ENCODE data around the gene AGBL4. TPM values are rescaled to one million over a fixed set of nuclear protein-coding genes. Genes with fewer than 3 reads are reported as not detected.

The AGBL4 gene
- total and polyA plus RNA-seq, 7 donors, result 0.01 to 0.05 TPM; not detected in 5

- Histone ChIP-seq H3K27me3 (ENCODE audit: insufficient read depth in 3 of 3, low read length in 2 of 3) (no peaks in the 10 kb centered on the region), H3K36me3 (ENCODE audit: insufficient read depth in 1 of 2, low read depth in 1 of 2) (no peaks in the 10 kb centered on the region), H3K4me3 (no peak overlapping the region), H3K27ac (no peak overlapping the region), H3K4me1 (no peaks in the 10 kb centered on the region), H3K9me3 (no peaks in the 10 kb centered on the region)
- 71 to 83% (median 77%) methylated on average over 1 of the region's 1 CpG for WGBS, 3 donors
- intact Hi-C loops (cut with DNase I), result no loop called here
- peak in 3 of 4 donors; percentile 30 to 95 (median 80) for ATAC-seq
- no peak for TF ChIP-seq CTCF (IDR thresholded peaks at IDR 0.05)
- DNase-seq, result no peak
Observed at GRCh38 chr1:48943393-48943792, 1080.4 kb downstream of the AGBL4 start.

- H3K27me3 ChIP-seq (ENCODE audit: insufficient read depth in 3 of 3, low read length in 2 of 3), result no peaks in the 10 kb centered on the region
- DNase-seq (no peak), ATAC-seq (no peak)
- TF ChIP-seq CTCF (IDR thresholded peaks at IDR 0.05), result no peak
- H3K27ac ChIP-seq, result no peak overlapping the region
- H3K4me3 ChIP-seq, result no peak overlapping the region
- no peaks in the 10 kb centered on the region for H3K9me3 ChIP-seq
- intact Hi-C loops (cut with DNase I), result no loop called here
- no peaks in the 10 kb centered on the region for H3K36me3 ChIP-seq (ENCODE audit: insufficient read depth in 1 of 2, low read depth in 1 of 2)
- H3K4me1 ChIP-seq, result no peaks in the 10 kb centered on the region
Observed at GRCh38 chr1:48940962-48941732, 1082.6 kb downstream of the AGBL4 start.

- intact Hi-C loops (cut with DNase I), result no loop called here
- H3K4me3 ChIP-seq, result no peak overlapping the region
- H3K27ac ChIP-seq, result no peak overlapping the region
- H3K4me1 ChIP-seq, result no peaks in the 10 kb centered on the region
- WGBS, 3 donors, result 87 to 91% (median 91%) methylated on average over 2 of the region's 2 CpGs
- no peaks in the 10 kb centered on the region for H3K36me3 ChIP-seq (ENCODE audit: insufficient read depth in 1 of 2, low read depth in 1 of 2)
- H3K27me3 ChIP-seq (ENCODE audit: insufficient read depth in 3 of 3, low read length in 2 of 3), result no peaks in the 10 kb centered on the region
- ATAC-seq (no peak), DNase-seq (no peak)
- TF ChIP-seq CTCF (IDR thresholded peaks at IDR 0.05), result no peak
- H3K9me3 ChIP-seq, result no peaks in the 10 kb centered on the region
Observed at GRCh38 chr1:48940354-48940753, 1083.4 kb downstream of the AGBL4 start.

GRCh38 chr1:48939828-48940227 is 1083.9 kb downstream of the AGBL4 start:
- no peak for DNase-seq
- Histone ChIP-seq H3K4me3 (no peak overlapping the region), H3K27me3 (ENCODE audit: insufficient read depth in 3 of 3, low read length in 2 of 3) (no peaks in the 10 kb centered on the region), H3K27ac (no peak overlapping the region), H3K9me3 (no peaks in the 10 kb centered on the region), H3K4me1 (no peaks in the 10 kb centered on the region), H3K36me3 (ENCODE audit: insufficient read depth in 1 of 2, low read depth in 1 of 2) (no peaks in the 10 kb centered on the region)
- WGBS, 3 donors, result 89 to 91% (median 90%) methylated on average over 6 of the region's 6 CpGs
- no peak for ATAC-seq
- TF ChIP-seq CTCF (IDR thresholded peaks at IDR 0.05), result no peak
- intact Hi-C loops (cut with DNase I), result no loop called here

- Histone ChIP-seq H3K4me1 (no peaks in the 10 kb centered on the region), H3K27ac (no peak overlapping the region), H3K36me3 (ENCODE audit: insufficient read depth in 1 of 2, low read depth in 1 of 2) (no peaks in the 10 kb centered on the region), H3K27me3 (ENCODE audit: insufficient read depth in 3 of 3, low read length in 2 of 3) (no peaks in the 10 kb centered on the region), H3K9me3 (no peaks in the 10 kb centered on the region), H3K4me3 (no peak overlapping the region)
- WGBS, 3 donors, result 59 to 60% (median 60%) methylated on average over 3 of the region's 3 CpGs
- intact Hi-C loops (cut with DNase I), result no loop called here
- ATAC-seq (no peak), DNase-seq (no peak)
- no peak for TF ChIP-seq CTCF (IDR thresholded peaks at IDR 0.05)
Observed at GRCh38 chr1:48939042-48939441, 1084.7 kb downstream of the AGBL4 start.

Measured in psoas muscle (tissue), 8 donors.